Naive thymus-derived CD4-positive, alpha-beta T cell (primary cell): Measurements from ENCODE around the gene CIAO2A. TPM values are rescaled to one million over a fixed set of nuclear protein-coding genes. Genes with fewer than 3 reads are reported as not detected.

Experiments used
- ATAC-seq: fragments of 150-1000 bp; cut with Tn5 transposase; 2 replicates; pipeline ENCODE4 v1.10.0; 2021; ENCODE audit warnings: mild to moderate bottlenecking, moderate library complexity
- CTCF ChIA-PET: fragments of 350-600 bp; sonication (Branson Sonifier 250); formaldehyde crosslinking; loops from one replicate; lab custom pipeline; 2021; ENCODE audit warnings: antibody characterized with exemption; lab: Charles Lee
- POLR2A ChIA-PET: fragments of 350-600 bp; sonication (Branson Sonifier 250); formaldehyde crosslinking; loops from one replicate; lab custom pipeline; 2021; ENCODE audit warnings: antibody characterized with exemption, inconsistent platforms; lab: Charles Lee
- DNase-seq, 9 donors: peaks; one replicate each; pipeline versions ENCODE4 v3.0.0 to v3.0.0-alpha.2; 2020 to 2022; ENCODE audit warnings: mixed read lengths in 1 of 9
- H3K27ac ChIP-seq: one replicate; pipeline ENCODE4 v1.7.0; 2013; ENCODE audit warnings: mild to moderate bottlenecking, low read depth, low read length, moderate library complexity
- H3K27me3 ChIP-seq, 2 donors: one replicate each; pipeline ENCODE4 v1.7.0; 2013; ENCODE audit warnings: low read length in 2 of 2, mild to moderate bottlenecking in 2 of 2, moderate library complexity in 2 of 2; ENCODE audit not compliant: control insufficient read depth in 2 of 2, insufficient read depth in 2 of 2
- H3K36me3 ChIP-seq, 3 experiments: 1 replicate in 2 of 3; 2 replicates in 1 of 3; pipeline ENCODE4 v1.7.0; 2013; ENCODE audit warnings: low read length in 3 of 3, mild to moderate bottlenecking in 3 of 3, moderate library complexity in 1 of 3; ENCODE audit not compliant: insufficient read depth in 3 of 3, control insufficient read depth in 2 of 3
- H3K4me1 ChIP-seq, 2 donors: one replicate each; pipeline ENCODE4 v1.7.0; 2013; ENCODE audit warnings: low read length in 2 of 2, mild to moderate bottlenecking in 2 of 2, moderate library complexity in 1 of 2; ENCODE audit not compliant: control insufficient read depth in 2 of 2, insufficient read depth in 2 of 2
- H3K4me3 ChIP-seq: 2 replicates; pipeline ENCODE4 v1.7.0; 2013; ENCODE audit warnings: mild to moderate bottlenecking, low read length
- H3K9me3 ChIP-seq, 3 experiments: 1 replicate in 2 of 3; 2 replicates in 1 of 3; pipeline ENCODE4 v1.7.0; 2013; ENCODE audit warnings: low read length in 3 of 3; ENCODE audit not compliant: control insufficient read depth in 2 of 3
- H3K27ac Mint-ChIP-seq, 9 donors: one replicate each; pipeline ENCODE4 v1.8.0; 2020 to 2022; ENCODE audit warnings: mixed read lengths in 9 of 9, mild to moderate bottlenecking in 8 of 9, moderate library complexity in 5 of 9, inconsistent platforms in 2 of 9
- H3K27me3 Mint-ChIP-seq, 5 donors: one replicate each; pipeline ENCODE4 v1.8.0; 2021 to 2022; ENCODE audit warnings: mixed read lengths in 5 of 5, mild to moderate bottlenecking in 1 of 5
- H3K36me3 Mint-ChIP-seq, 5 donors: one replicate each; pipeline ENCODE4 v1.8.0; 2020 to 2022; ENCODE audit warnings: mixed read lengths in 5 of 5, mild to moderate bottlenecking in 3 of 5, inconsistent platforms in 1 of 5
- H3K4me1 Mint-ChIP-seq, 7 donors: one replicate each; pipeline ENCODE4 v1.8.0; 2020 to 2022; ENCODE audit warnings: mixed read lengths in 7 of 7, mild to moderate bottlenecking in 3 of 7, inconsistent platforms in 1 of 7
- H3K4me3 Mint-ChIP-seq, 10 donors: one replicate each; pipeline ENCODE4 v1.8.0; 2020 to 2022; ENCODE audit warnings: mild to moderate bottlenecking in 10 of 10, mixed read lengths in 10 of 10, moderate library complexity in 6 of 10, inconsistent platforms in 2 of 10
- H3K9me3 Mint-ChIP-seq, 11 donors: one replicate each; pipeline ENCODE4 v1.8.0; 2020 to 2022; ENCODE audit warnings: mixed read lengths in 11 of 11, mild to moderate bottlenecking in 4 of 11, inconsistent platforms in 1 of 11, moderate library complexity in 1 of 11
- intact Hi-C, 2 donors: fragments of 100-400 bp; cut with micrococcal nuclease; formaldehyde crosslinking; loops; one replicate each; pipeline ENCODE4 v1.15.1; 2023
- polyA plus RNA-seq, 2 donors: library from polyadenylated mRNA; unstranded; fragments of 300-500 nt; fragmentation: Illumina TruSeq; gene quantifications; one replicate each; pipeline ENCODE4 v1.2.3, GENCODE V29; 2021
- total RNA-seq, 6 experiments: library from RNA in 5 of 6; stranded (reverse) in 5 of 6; gene quantifications; 1 replicate in 5 of 6; 2 replicates in 1 of 6; pipeline ENCODE4 v1.2.3 and lab custom pipeline; 2021 to 2026

Gene CIAO2A
- total and polyA plus RNA-seq, 7 experiments from 2014 or later, result 19.2 to 92.1 (median 32.9) TPM

GRCh38 chr15:64072812-64073211 is 20.8 kb downstream of the CIAO2A start:
- H3K27me3 ChIP-seq, result no peaks in the 10 kb centered on the region
- no peak overlapping the region for H3K4me3 Mint-ChIP-seq
- peaks cover 0 to 22% (median 11%) of the 10 kb centered on the region in 7 donors for H3K4me1 Mint-ChIP-seq
- H3K9me3 ChIP-seq, result no peaks in the 10 kb centered on the region
- ATAC-seq (no peak), DNase-seq (no peak)
- no peaks in the 10 kb centered on the region for H3K27me3 Mint-ChIP-seq
- CTCF ChIA-PET, result interaction anchor here (1.5 kb wide), 1 partner anchor 321 kb away, joined by 3 read pairs; no protein-coding TSS in a partner anchor
- intact Hi-C loops, result no loop called here
- peaks cover 5 to 35% (median 12%) of the 10 kb centered on the region in 5 donors for H3K36me3 Mint-ChIP-seq
- H3K36me3 ChIP-seq, result peaks cover 0 to 17% (median 0%) of the 10 kb centered on the region in 3 experiments
- H3K27ac ChIP-seq, result no peak overlapping the region
- POLR2A ChIA-PET, result no interaction called here
- peak overlapping the region in 1 of 9 donors; percentile 41 for H3K27ac Mint-ChIP-seq
- H3K9me3 Mint-ChIP-seq, result no peaks in the 10 kb centered on the region
- H3K4me1 ChIP-seq, result peaks cover 0 to under 1% of the 10 kb centered on the region in 2 donors
- no peak overlapping the region for H3K4me3 ChIP-seq

GRCh38 chr15:64071931-64072765 is 21.5 kb downstream of the CIAO2A start:
- H3K36me3 ChIP-seq, result peaks cover 0 to 17% (median 0%) of the 10 kb centered on the region in 3 experiments
- ChIA-PET CTCF (interaction anchor here (0.6 kb wide), 2 partner anchors 380 to 601 kb away, joined by 3 read pairs; no protein-coding TSS in a partner anchor), POLR2A (interaction anchor here (0.7 to 0.8 kb wide), 2 partner anchors 21 to 376 kb away, joined by 4 read pairs; partner anchors contain the start of gene CIAO2A)
- H3K9me3 Mint-ChIP-seq, result no peaks in the 10 kb centered on the region
- H3K27me3 Mint-ChIP-seq, result no peaks in the 10 kb centered on the region
- no peak overlapping the region for H3K4me3 Mint-ChIP-seq
- H3K9me3 ChIP-seq, result no peaks in the 10 kb centered on the region
- no peak overlapping the region for H3K27ac Mint-ChIP-seq
- no peak overlapping the region for H3K27ac ChIP-seq
- H3K4me3 ChIP-seq, result no peak overlapping the region
- no peak for ATAC-seq
- H3K27me3 ChIP-seq, result no peaks in the 10 kb centered on the region
- no peak for DNase-seq
- intact Hi-C loops, result no loop called here
- peaks cover under 1 to 30% (median 12%) of the 10 kb centered on the region in 5 donors for H3K36me3 Mint-ChIP-seq
- peaks cover 0 to 3% of the 10 kb centered on the region in 2 donors for H3K4me1 ChIP-seq
- peaks cover 4 to 21% (median 6%) of the 10 kb centered on the region in 7 donors for H3K4me1 Mint-ChIP-seq

GRCh38 chr15:64070965-64071851 is 22.4 kb downstream of the CIAO2A start:
- H3K27me3 Mint-ChIP-seq, result no peaks in the 10 kb centered on the region
- H3K4me3 Mint-ChIP-seq, result no peak overlapping the region
- Histone ChIP-seq H3K4me3 (no peak overlapping the region), H3K4me1 (peaks cover 0 to 3% of the 10 kb centered on the region in 2 donors), H3K36me3 (peaks cover 0 to 17% (median 0%) of the 10 kb centered on the region in 3 experiments), H3K27me3 (no peaks in the 10 kb centered on the region), H3K9me3 (no peaks in the 10 kb centered on the region), H3K27ac (no peak overlapping the region)
- no peaks in the 10 kb centered on the region for H3K9me3 Mint-ChIP-seq
- intact Hi-C loops, result no loop called here
- ChIA-PET POLR2A (interaction anchor here (0.7 to 0.8 kb wide), 2 partner anchors 22 to 375 kb away, joined by 4 read pairs; partner anchors contain the start of gene CIAO2A), CTCF (interaction anchor here (0.5 to 0.6 kb wide), 4 partner anchors 28 to 602 kb away, joined by 3 read pairs; no protein-coding TSS in a partner anchor)
- DNase-seq (no peak), ATAC-seq (no peak)
- H3K4me1 Mint-ChIP-seq, result peaks cover 3 to 17% (median 4%) of the 10 kb centered on the region in 7 donors
- peaks cover 0 to 28% (median 12%) of the 10 kb centered on the region in 5 donors for H3K36me3 Mint-ChIP-seq
- H3K27ac Mint-ChIP-seq, result peak overlapping the region in 1 of 9 donors; percentile 67

- Histone ChIP-seq H3K36me3 (peaks cover 0 to 13% (median 0%) of the 10 kb centered on the region in 3 experiments), H3K4me3 (no peak overlapping the region), H3K4me1 (peaks cover 0 to 3% of the 10 kb centered on the region in 2 donors), H3K27me3 (no peaks in the 10 kb centered on the region), H3K27ac (no peak overlapping the region), H3K9me3 (no peaks in the 10 kb centered on the region)
- Mint-ChIP-seq H3K4me3 (no peak overlapping the region), H3K9me3 (no peaks in the 10 kb centered on the region), H3K27ac (peak overlapping the region in 3 of 9 donors; percentile 21 to 80 (median 56)), H3K4me1 (peaks cover 0 to 15% (median 4%) of the 10 kb centered on the region in 7 donors), H3K27me3 (no peaks in the 10 kb centered on the region), H3K36me3 (peaks cover 0 to 24% (median 9%) of the 10 kb centered on the region in 5 donors)
- intact Hi-C loops, result no loop called here
- ChIA-PET POLR2A (no interaction called here), CTCF (interaction anchor here (6.3 kb wide), 1 partner anchor 317 kb away, joined by 79 read pairs; no protein-coding TSS in a partner anchor)
- DNase-seq, result no peak
- no peak for ATAC-seq
Measured at GRCh38 chr15:64070106-64070505, 23.5 kb downstream of the CIAO2A start.

GRCh38 chr15:64068133-64068532 is 25.5 kb downstream of the CIAO2A start:
- peaks cover 0 to 3% of the 10 kb centered on the region in 2 donors for H3K4me1 ChIP-seq
- no peaks in the 10 kb centered on the region for H3K27me3 Mint-ChIP-seq
- H3K36me3 ChIP-seq, result peaks cover 0 to 11% (median 0%) of the 10 kb centered on the region in 3 experiments
- peak overlapping the region in 1 of 9 donors; percentile 29 for H3K27ac Mint-ChIP-seq
- H3K36me3 Mint-ChIP-seq, result peaks cover 0 to 17% (median 5%) of the 10 kb centered on the region in 5 donors
- POLR2A ChIA-PET, result interaction anchor here (1.1 kb wide), 1 partner anchor 458 kb away, joined by 3 read pairs; no protein-coding TSS in a partner anchor
- intact Hi-C loops, result loop anchor here in 1 of 2 donors (2.0 kb wide), 1 partner anchor 779 kb away; no protein-coding TSS in a partner anchor
- no peaks in the 10 kb centered on the region for H3K27me3 ChIP-seq
- H3K9me3 ChIP-seq, result no peaks in the 10 kb centered on the region
- CTCF ChIA-PET, result interaction anchor here (0.6 to 6.3 kb wide), 20 partner anchors 10 to 777 kb away, joined by 3 to 79 read pairs (median 4); partner anchors contain the start of gene DAPK2
- H3K4me1 Mint-ChIP-seq, result peaks cover 0 to 15% (median 4%) of the 10 kb centered on the region in 7 donors
- ATAC-seq (no peak), DNase-seq (no peak)
- no peak overlapping the region for H3K27ac ChIP-seq
- no peaks in the 10 kb centered on the region for H3K9me3 Mint-ChIP-seq
- no peak overlapping the region for H3K4me3 Mint-ChIP-seq
- H3K4me3 ChIP-seq, result no peak overlapping the region
